Endodermal cell (in vitro differentiated cells): ENCODE results near the gene KIF7. TPM values are rescaled to one million over a fixed set of nuclear protein-coding genes. Genes with fewer than 3 reads are reported as not detected.

ENCODE experiments used
- DNase-seq: peaks from one replicate; pipeline ENCODE4 v3.0.0-alpha.2; 2017
- H3K27ac ChIP-seq: 2 replicates; pipeline ENCODE4 v1.5.1; 2013; ENCODE audit warnings: mild to moderate bottlenecking, low read depth, low read length, moderate library complexity
- H3K27me3 ChIP-seq: 2 replicates; pipeline ENCODE4 v1.6.1; 2013; ENCODE audit warnings: mild to moderate bottlenecking, low read length, moderate library complexity; ENCODE audit not compliant: insufficient read depth, control insufficient read depth, poor library complexity, severe bottlenecking
- H3K36me3 ChIP-seq: 2 replicates; pipeline ENCODE4 v1.7.0; 2013; ENCODE audit warnings: mild to moderate bottlenecking, low read length, moderate library complexity; ENCODE audit not compliant: control insufficient read depth, insufficient read depth
- H3K4me1 ChIP-seq: one replicate; pipeline ENCODE4 v1.7.0; 2013; ENCODE audit warnings: low read length; ENCODE audit not compliant: control insufficient read depth, insufficient read depth
- H3K4me3 ChIP-seq: 2 replicates; pipeline ENCODE4 v1.5.1; 2013; ENCODE audit warnings: mild to moderate bottlenecking, low read length, moderate library complexity
- H3K9ac ChIP-seq: 2 replicates; pipeline ENCODE4 v1.6.1; 2013; ENCODE audit warnings: mild to moderate bottlenecking, low read length, moderate library complexity; ENCODE audit not compliant: poor library complexity, severe bottlenecking; ENCODE audit errors: extremely low read depth
- H3K9me3 ChIP-seq: 2 replicates; pipeline ENCODE4 v1.6.1; 2013; ENCODE audit warnings: mild to moderate bottlenecking, low read length, moderate library complexity; ENCODE audit not compliant: control insufficient read depth
- H3K27ac Mint-ChIP-seq: 2 replicates; pipeline ENCODE4 v1.8.0; 2020; ENCODE audit warnings: mixed read lengths
- H3K27me3 Mint-ChIP-seq: 2 replicates; pipeline ENCODE4 v1.8.0; 2021; ENCODE audit warnings: mild to moderate bottlenecking, mixed read lengths; ENCODE audit not compliant: insufficient read depth
- H3K36me3 Mint-ChIP-seq: 2 replicates; pipeline ENCODE4 v1.8.0; 2020; ENCODE audit warnings: low read depth, mixed read lengths
- H3K4me1 Mint-ChIP-seq: 2 replicates; pipeline ENCODE4 v1.8.0; 2020; ENCODE audit warnings: mixed read lengths
- H3K4me3 Mint-ChIP-seq: 2 replicates; pipeline ENCODE4 v1.8.0; 2020; ENCODE audit warnings: mild to moderate bottlenecking, moderate library complexity, mixed read lengths
- H3K9me3 Mint-ChIP-seq: 2 replicates; pipeline ENCODE4 v1.8.0; 2020; ENCODE audit warnings: mild to moderate bottlenecking, mixed read lengths
- CTCF ChIP-seq: fragments of 200-600 bp; sonication (generic); conservative IDR thresholded peaks from 2 replicates; pipeline ENCODE4 v1.5.0; 2021; ENCODE audit warnings: antibody characterized with exemption, mild to moderate bottlenecking
- WGBS, 2 experiments: methylation state at CpG; one replicate each; pipeline versions ENCODE4 v1.1.5 to v1.1.7; 2013; ENCODE audit warnings: missing lambda C conversion rate in 2 of 2, mixed read lengths in 1 of 2; ENCODE audit not compliant: insufficient coverage in 1 of 2, insufficient read length in 1 of 2; 5-methylcytosine and 5-hydroxymethylcytosine counted together
- total RNA-seq, 2 donors: library from RNA; stranded (reverse); fragmentation: NEBNext Ultra II Directional in 1 of 2; extraction: Animal tissue kit (Norgen Biotek cat#: 25700) in 1 of 2; gene quantifications; 2 replicates in 1 of 2; 3 replicates in 1 of 2; pipeline ENCODE4 v1.2.1, GENCODE V29; 2021

Gene KIF7
- total RNA-seq, 2 donors from 2014 or later, result 22.9 to 24.4 TPM

GRCh38 chr15:89685995-89686394 lies 30.7 kb upstream of the KIF7 start:
- Mint-ChIP-seq H3K27me3 (peaks cover 33% of the 10 kb centered on the region), H3K36me3 (no peaks in the 10 kb centered on the region), H3K9me3 (no peaks in the 10 kb centered on the region), H3K4me1 (peaks cover 1% of the 10 kb centered on the region), H3K27ac (no peak overlapping the region), H3K4me3 (no peak overlapping the region)
- no peak overlapping the region for H3K9ac ChIP-seq
- no peaks in the 10 kb centered on the region for H3K36me3 ChIP-seq
- no peaks in the 10 kb centered on the region for H3K4me1 ChIP-seq
- peaks cover 13% of the 10 kb centered on the region for H3K27me3 ChIP-seq
- no peaks in the 10 kb centered on the region for H3K9me3 ChIP-seq
- H3K27ac ChIP-seq, result no peak overlapping the region
- no peak for DNase-seq
- no peak for TF ChIP-seq CTCF
- no peak overlapping the region for H3K4me3 ChIP-seq
- WGBS, 2 experiments, result 93 to 94% methylated on average over 2 of the region's 2 CpGs

DNA sequence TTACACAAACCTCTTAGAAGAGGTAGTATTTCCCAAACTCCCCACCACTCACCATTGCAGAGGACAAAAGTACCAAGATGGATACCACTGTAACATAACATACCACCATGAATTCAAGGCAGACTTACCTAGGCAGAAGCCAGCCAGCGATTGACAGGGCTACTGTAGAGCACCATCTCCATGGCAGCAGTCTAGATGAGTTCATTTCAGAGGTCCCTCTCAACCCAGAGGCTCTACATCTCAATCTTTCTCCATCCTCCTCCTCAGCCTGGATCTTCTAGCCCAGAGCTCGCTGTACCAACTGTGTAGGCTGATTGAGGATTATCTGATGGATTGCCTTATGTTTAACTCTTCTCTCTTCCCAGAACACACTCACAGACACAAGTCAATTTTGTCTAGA lies 25.9 kb upstream of the KIF7 start:
- Histone ChIP-seq H3K9me3 (no peaks in the 10 kb centered on the region), H3K36me3 (no peaks in the 10 kb centered on the region), H3K9ac (no peak overlapping the region), H3K27me3 (peaks cover 29% of the 10 kb centered on the region), H3K27ac (no peak overlapping the region), H3K4me3 (no peak overlapping the region), H3K4me1 (no peaks in the 10 kb centered on the region)
- 69 to 89% methylated on average over 1 of the region's 2 CpGs for WGBS, 2 experiments
- H3K4me3 Mint-ChIP-seq, result no peak overlapping the region
- no peak for DNase-seq
- H3K36me3 Mint-ChIP-seq, result no peaks in the 10 kb centered on the region
- no peak for TF ChIP-seq CTCF
- H3K9me3 Mint-ChIP-seq, result no peaks in the 10 kb centered on the region
- no peak overlapping the region for H3K27ac Mint-ChIP-seq
- H3K4me1 Mint-ChIP-seq, result no peaks in the 10 kb centered on the region
- H3K27me3 Mint-ChIP-seq, result peaks cover 21% of the 10 kb centered on the region

DNA sequence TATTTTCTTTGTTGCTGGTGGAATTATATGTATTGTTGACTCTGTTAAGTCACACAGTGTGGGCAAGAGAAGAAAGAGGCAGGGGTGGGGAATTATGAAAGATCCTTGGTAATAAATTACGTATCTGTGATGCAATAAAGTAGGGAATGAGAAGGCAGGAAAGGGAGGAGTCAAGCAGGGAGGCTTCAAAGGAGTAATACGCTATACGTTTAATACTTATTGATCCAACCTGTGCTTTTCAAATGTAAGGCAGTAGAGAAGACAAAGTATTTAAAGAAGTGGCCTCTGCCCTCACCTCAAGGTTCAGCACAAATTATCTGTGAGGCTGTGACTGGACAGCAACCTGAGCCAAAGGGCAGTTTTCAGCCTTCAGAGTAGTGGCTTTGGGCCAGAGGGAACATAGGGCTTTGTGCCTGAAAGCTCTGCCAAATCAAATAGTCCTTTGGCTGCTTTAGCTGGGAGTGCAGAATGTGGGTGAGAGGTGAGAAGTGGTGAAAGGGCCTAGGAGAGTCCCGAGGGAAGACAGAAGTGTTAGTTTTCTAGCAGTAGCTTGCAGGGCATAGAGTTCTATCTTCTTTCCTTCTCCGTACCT lies 25.1 kb upstream of the KIF7 start:
- H3K36me3 Mint-ChIP-seq, result no peaks in the 10 kb centered on the region
- WGBS, 2 experiments, result 87 to 94% methylated on average over 5 of the region's 5 CpGs
- Histone ChIP-seq H3K27me3 (peaks cover 29% of the 10 kb centered on the region), H3K27ac (no peak overlapping the region), H3K36me3 (no peaks in the 10 kb centered on the region), H3K4me1 (no peaks in the 10 kb centered on the region), H3K4me3 (no peak overlapping the region), H3K9me3 (no peaks in the 10 kb centered on the region), H3K9ac (no peak overlapping the region)
- TF ChIP-seq CTCF, result no peak
- H3K9me3 Mint-ChIP-seq, result no peaks in the 10 kb centered on the region
- no peak overlapping the region for H3K27ac Mint-ChIP-seq
- peaks cover 24% of the 10 kb centered on the region for H3K27me3 Mint-ChIP-seq
- no peak overlapping the region for H3K4me3 Mint-ChIP-seq
- no peak for DNase-seq
- peaks cover 3% of the 10 kb centered on the region for H3K4me1 Mint-ChIP-seq
